IMR-90 (cell line): Measurements from ENCODE around the gene SPP2. TPM values are rescaled to one million over a fixed set of nuclear protein-coding genes. Genes with fewer than 3 reads are reported as not detected.

Source experiments
- ATAC-seq: fragments of 200-7000 bp; cut with Tn5 transposase; 2 replicates; pipeline ENCODE4 v1.9.1; 2020; ENCODE audit warnings: low read depth, mild to moderate bottlenecking, moderate library complexity
- Bru-seq: library from RNA; stranded (reverse); fragments of 400-500 nt; gene quantifications from one replicate; lab custom pipeline; 2021; lab: Mats Ljungman, UMichigan
- BruChase-seq, 2 experiments: library from RNA; stranded (reverse); fragments of 400-500 nt; gene quantifications; one replicate each; lab custom pipeline; 2021; lab: Mats Ljungman, UMichigan
- BruUV-seq: library from RNA; stranded (reverse); fragments of 400-500 nt; replicated peaks from 2 replicates; lab custom pipeline; 2021; lab: Mats Ljungman, UMichigan
- CTCF ChIA-PET: fragments of 300-600 bp; formaldehyde crosslinking; extraction: SDS; loops from one replicate; lab custom pipeline; 2021; ENCODE audit warnings: antibody characterized with exemption; lab: Yijun Ruan, JAX
- POLR2A ChIA-PET: fragments of 300-600 bp; sonication (Branson Sonifier 250); formaldehyde crosslinking; loops from one replicate; lab custom pipeline; 2022; ENCODE audit warnings: antibody characterized with exemption; ENCODE audit not compliant: unreplicated experiment; lab: Charles Lee
- DNase-seq: peaks from one replicate; pipeline ENCODE4 v3.0.0; 2013
- H2AFZ ChIP-seq: replicated peaks from 2 replicates; pipeline ENCODE3; 2013; ENCODE audit warnings: low read length, mild to moderate bottlenecking; ENCODE audit not compliant: poor library complexity
- H2AK5ac ChIP-seq: 2 replicates; pipeline ENCODE4 v1.6.1; 2013; ENCODE audit warnings: low read depth, low read length, inconsistent platforms
- H2AK9ac ChIP-seq: replicated peaks from 2 replicates; pipeline ENCODE3; 2013; ENCODE audit warnings: mild to moderate bottlenecking, low read depth, low read length, moderate library complexity; ENCODE audit not compliant: poor library complexity
- H2BK120ac ChIP-seq: 2 replicates; pipeline ENCODE4 v1.6.1; 2013; ENCODE audit warnings: low read depth, low read length, inconsistent platforms
- H2BK15ac ChIP-seq: 3 replicates; pipeline ENCODE4 v1.6.1; 2013; ENCODE audit warnings: low read depth, low read length, inconsistent platforms
- H2BK20ac ChIP-seq: 2 replicates; pipeline ENCODE4 v1.6.1; 2013; ENCODE audit warnings: low read depth, mild to moderate bottlenecking, inconsistent platforms, low read length, moderate library complexity
- H2BK5ac ChIP-seq: 2 replicates; pipeline ENCODE4 v1.6.1; 2013; ENCODE audit warnings: mild to moderate bottlenecking, low read depth, low read length, inconsistent platforms; ENCODE audit not compliant: poor library complexity, severe bottlenecking
- H3K14ac ChIP-seq: replicated peaks from 2 replicates; pipeline ENCODE4 v1.6.1; 2013; ENCODE audit warnings: low read depth, low read length, inconsistent platforms
- H3K18ac ChIP-seq: 2 replicates; pipeline ENCODE4 v1.6.1; 2013; ENCODE audit warnings: low read depth, low read length, control low read depth
- H3K23ac ChIP-seq: 2 replicates; pipeline ENCODE4 v1.6.1; 2013; ENCODE audit warnings: low read depth, low read length, inconsistent platforms
- H3K27ac ChIP-seq: 2 replicates; pipeline ENCODE4 v1.5.1; 2013; ENCODE audit warnings: mild to moderate bottlenecking, control low read depth, low read length; ENCODE audit not compliant: insufficient read depth
- H3K27me3 ChIP-seq: 2 replicates; pipeline ENCODE4 v1.6.1; 2013; ENCODE audit warnings: low read length; ENCODE audit not compliant: control insufficient read depth, insufficient read depth
- H3K36me3 ChIP-seq: 2 replicates; pipeline ENCODE4 v1.6.1; 2013; ENCODE audit warnings: low read length, mixed read lengths; ENCODE audit not compliant: control insufficient read depth, insufficient read depth
- H3K4ac ChIP-seq: 2 replicates; pipeline ENCODE4 v1.6.1; 2013; ENCODE audit warnings: low read depth, low read length, inconsistent platforms
- H3K4me1 ChIP-seq: 2 replicates; pipeline ENCODE4 v1.6.1; 2013; ENCODE audit warnings: low read length, mixed read lengths; ENCODE audit not compliant: control insufficient read depth, insufficient read depth
- H3K4me2 ChIP-seq: 2 replicates; pipeline ENCODE4 v1.6.1; 2013; ENCODE audit warnings: low read depth, mild to moderate bottlenecking, control low read depth, low read length, moderate library complexity
- H3K4me3 ChIP-seq: 2 replicates; pipeline ENCODE4 v1.5.1; 2013; ENCODE audit warnings: low read depth, mild to moderate bottlenecking, control low read depth, low read length, moderate library complexity; ENCODE audit not compliant: insufficient read depth
- H3K56ac ChIP-seq: 2 replicates; pipeline ENCODE4 v1.6.1; 2013; ENCODE audit warnings: low read length, inconsistent platforms; ENCODE audit not compliant: insufficient read depth; ENCODE audit errors: extremely low read depth
- H3K79me1 ChIP-seq, 2 experiments: 2 replicates each; pipeline ENCODE4 v1.6.1; 2013; ENCODE audit warnings: low read length in 2 of 2, inconsistent platforms in 1 of 2, low read depth in 1 of 2
- H3K9ac ChIP-seq: 2 replicates; pipeline ENCODE4 v1.6.1; 2013; ENCODE audit warnings: low read depth, low read length, control low read depth
- H3K9me1 ChIP-seq: 2 replicates; pipeline ENCODE4 v1.6.1; 2013; ENCODE audit warnings: low read length, inconsistent platforms; ENCODE audit not compliant: insufficient read depth
- H3K9me3 ChIP-seq: 2 replicates; pipeline ENCODE4 v1.6.1; 2013; ENCODE audit warnings: low read length; ENCODE audit not compliant: control insufficient read depth, insufficient read depth
- H4K20me1 ChIP-seq: 2 replicates; pipeline ENCODE4 v1.6.1; 2013; ENCODE audit warnings: low read length, inconsistent platforms; ENCODE audit not compliant: insufficient read depth
- H4K5ac ChIP-seq: 2 replicates; pipeline ENCODE4 v1.6.1; 2013; ENCODE audit warnings: mild to moderate bottlenecking, low read depth, low read length, control low read depth
- H4K8ac ChIP-seq, 2 experiments: 2 replicates each; pipeline ENCODE4 v1.6.1; 2013; ENCODE audit warnings: low read depth in 2 of 2, low read length in 2 of 2, control low read depth in 1 of 2, inconsistent platforms in 1 of 2
- H4K91ac ChIP-seq: 2 replicates; pipeline ENCODE4 v1.6.1; 2013; ENCODE audit warnings: low read depth, low read length, inconsistent platforms; ENCODE audit not compliant: insufficient read depth
- BHLHE40 ChIP-seq: fragments of 150-350 bp; IDR thresholded peaks from 2 replicates; pipeline ENCODE4 v1.6.1; 2016; ENCODE audit warnings: mild to moderate bottlenecking, low read depth, low read length
- CEBPB ChIP-seq: IDR thresholded peaks from 2 replicates; pipeline ENCODE4 v1.6.1; 2012; ENCODE audit warnings: low read depth, low read length, improper control_type of control experiment
- CHD1 ChIP-seq: IDR thresholded peaks from 2 replicates; pipeline ENCODE4 v1.6.1; 2012; ENCODE audit warnings: low read depth, low read length, improper control_type of control experiment
- MAFK ChIP-seq: IDR thresholded peaks from 2 replicates; pipeline ENCODE4 v1.6.1; 2012; ENCODE audit warnings: low read depth, low read length, improper control_type of control experiment
- MAZ ChIP-seq: IDR thresholded peaks from 2 replicates; pipeline ENCODE4 v1.6.1; 2012; ENCODE audit warnings: low read depth, mild to moderate bottlenecking, low read length, improper control_type of control experiment, moderate library complexity, borderline replicate concordance
- MXI1 ChIP-seq: IDR thresholded peaks from 2 replicates; pipeline ENCODE4 v1.6.1; 2012; ENCODE audit warnings: low read depth, mild to moderate bottlenecking, low read length, moderate library complexity, borderline replicate concordance
- POLR2A ChIP-seq: IDR thresholded peaks from 2 replicates; pipeline ENCODE4 v1.6.1; 2012; ENCODE audit warnings: mild to moderate bottlenecking, low read depth, low read length
- RAD21 ChIP-seq: IDR thresholded peaks from 2 replicates; pipeline ENCODE4 v1.6.1; 2012; ENCODE audit warnings: low read length, improper control_type of control experiment
- RFX5 ChIP-seq: IDR thresholded peaks from 2 replicates; pipeline ENCODE4 v1.8.0; 2012; ENCODE audit warnings: low read depth, mild to moderate bottlenecking, low read length, moderate library complexity
- SMC3 ChIP-seq: fragments of 150-350 bp; IDR thresholded peaks from 2 replicates; pipeline ENCODE4 v1.6.1; 2016; ENCODE audit warnings: low read depth, mild to moderate bottlenecking, antibody characterized with exemption, low read length, moderate library complexity
- USF2 ChIP-seq: fragments of 150-350 bp; IDR thresholded peaks from 2 replicates; pipeline ENCODE4 v1.6.1; 2017; ENCODE audit warnings: mild to moderate bottlenecking, antibody characterized with exemption, low read length, low read depth
- WGBS, 2 experiments: methylation state at CpG; one replicate each; pipeline versions ENCODE4 v1.1.5 to v1.1.7; 2013; ENCODE audit warnings: missing lambda C conversion rate in 2 of 2; ENCODE audit not compliant: insufficient read length in 1 of 2; ENCODE audit errors: extremely low coverage in 2 of 2; 5-methylcytosine and 5-hydroxymethylcytosine counted together
- dilution Hi-C: fragments of 300-500 bp; cut with HindIII; formaldehyde crosslinking; loops from one replicate; pipeline ENCODE4 v1.14.3; 2018; ENCODE audit warnings: low sequenced_read_pairs; ENCODE audit not compliant: unreplicated experiment
- in situ Hi-C: fragments of 300-500 bp; cut with MboI; formaldehyde crosslinking; loops from 3 replicates; pipeline ENCODE4 v1.14.3; 2019; ENCODE audit warnings: low sequenced_read_pairs, inconsistent platforms, mixed read lengths
- intact Hi-C: fragments of 100-400 bp; cut with micrococcal nuclease; formaldehyde crosslinking; loops from 2 replicates; pipeline ENCODE4 v1.10.0; 2022
- long read RNA-seq: library from polyadenylated mRNA; unstranded; transcript quantifications from one replicate; pipeline ENCODE4 v2.0.0, GENCODE V29; 2021; ENCODE audit not compliant: unreplicated experiment
- polyA plus RNA-seq, 3 experiments: library from polyadenylated mRNA; depleted of rRNA; stranded (reverse); fragments of >200 nt; gene quantifications; 2 replicates each; pipeline ENCODE4 v1.2.3, GENCODE V29; 2012; ENCODE audit warnings: low replicate concordance in 1 of 3
- total RNA-seq: library from RNA; depleted of rRNA; stranded (reverse); fragments of >200 nt; gene quantifications from 2 replicates; pipeline ENCODE4 v1.2.3, GENCODE V29; 2012; rRNA removed

SPP2 gene
- not detected in 2 replicates for total RNA-seq
- polyA plus RNA-seq (2012; rRNA removed): not detected in 2 replicates
- not detected in 2 replicates for polyA plus RNA-seq (2012; cell fraction: cytosol; rRNA removed)
- polyA plus RNA-seq (2012; cell fraction: nucleus; rRNA removed; ENCODE audit: low replicate concordance): not detected in 2 replicates
- percentile 4 among the genes with signal in this experiment for Bru-seq, nascent RNA
- BruChase-seq, experiment 1, labeled RNA remaining after a 6-hour chase: not detected
- not detected for BruChase-seq, experiment 2, labeled RNA remaining after a 2-hour chase
- long read RNA-seq: 0 reads

- Histone ChIP-seq H3K27ac (no peak within 1 kb of the TSS), H2BK5ac (no peak within 1 kb of the TSS), H2BK20ac (no peak within 1 kb of the TSS), H3K36me3 (no peaks in the 10 kb centered on the region), H2AFZ (no peak within 1 kb of the TSS), H3K27me3 (peaks cover 3% of the 10 kb centered on the region; the same call in 1 of the 2 replicates), H3K9ac (no peak within 1 kb of the TSS), H3K23ac (no peak within 1 kb of the TSS), H3K4ac (no peak within 1 kb of the TSS), H3K9me1 (no peaks in the 10 kb centered on the region), H4K91ac (no peak within 1 kb of the TSS), H2AK9ac (no peak within 1 kb of the TSS), H3K14ac (no peak within 1 kb of the TSS; the same call in 1 of the 2 replicates), H3K4me2 (peak within 1 kb of the TSS; percentile 9; the same call in 1 of the 2 replicates), H3K56ac (no peak within 1 kb of the TSS), H2AK5ac (no peak within 1 kb of the TSS), H2BK120ac (no peak within 1 kb of the TSS), H4K5ac (no peak within 1 kb of the TSS), H3K79me1 (no peaks in the 10 kb centered on the region), H3K4me1 (peaks cover 2% of the 10 kb centered on the region; the same call in 1 of the 2 replicates), H4K20me1 (no peaks in the 10 kb centered on the region), H4K8ac (no peak within 1 kb of the TSS), H3K4me3 (no peak within 1 kb of the TSS), H3K18ac (no peak within 1 kb of the TSS), H2BK15ac (no peak within 1 kb of the TSS), H3K9me3 (no peaks in the 10 kb centered on the region)
- intact Hi-C loops: no loop called here
- dilution Hi-C loops: no loop called here
- BruUV-seq: no TSS peak
- no CpG with 5 or more reads among the region's 9 CpGs for WGBS, 2 experiments
- in situ Hi-C loops: no loop called here
- ATAC-seq (no peak), DNase-seq (no peak)
- ChIA-PET POLR2A (no interaction called here), CTCF (no interaction called here)
- TF ChIP-seq CEBPB: no peak
- no peak for TF ChIP-seq MXI1
- TF ChIP-seq CHD1: no peak
- TF ChIP-seq SMC3: no peak
- no peak for TF ChIP-seq MAZ
- no peak for TF ChIP-seq MAFK
- no peak for TF ChIP-seq RFX5
- no peak for TF ChIP-seq USF2
- TF ChIP-seq POLR2A: no peak
- TF ChIP-seq RAD21: no peak
- TF ChIP-seq BHLHE40: no peak
Measured at GRCh38 chr2:234050455-234051135, at the start of gene SPP2. Gene SPP2, plus strand, starts transcription at chr2:234050702. Its CDS starts 85 bp downstream, at chr2:234050787.
